Sigmoid colon (tissue), 7 donors: ENCODE data around the gene LEKR1. TPM values are rescaled to one million over a fixed set of nuclear protein-coding genes. Genes with fewer than 3 reads are reported as not detected.

Experiments used
- DNase-seq: peaks from one replicate; pipeline ENCODE4 v3.0.0-alpha.2; 2019
- H3K27ac ChIP-seq, 4 donors: fragments of 200-600 bp; sonication (generic); one replicate each; pipeline ENCODE4 v1.5.1; 2016 to 2019; ENCODE audit warnings: mild to moderate bottlenecking in 1 of 4
- H3K27me3 ChIP-seq, 3 donors: fragments of 200-600 bp; sonication (generic); one replicate each; pipeline ENCODE4 v1.5.1; 2019; ENCODE audit warnings: mild to moderate bottlenecking in 1 of 3
- H3K36me3 ChIP-seq, 4 donors: fragments of 200-600 bp; sonication (generic); one replicate each; pipeline ENCODE4 v1.5.1; 2016 to 2019
- H3K4me1 ChIP-seq, 4 donors: fragments of 200-600 bp; sonication (generic); one replicate each; pipeline ENCODE4 v1.5.1; 2017 to 2019
- H3K4me3 ChIP-seq, 4 donors: fragments of 200-600 bp; sonication (generic); one replicate each; pipeline ENCODE4 v1.5.1; 2017 to 2019; ENCODE audit warnings: mild to moderate bottlenecking in 2 of 4, moderate library complexity in 1 of 4
- H3K9me3 ChIP-seq, 4 donors: fragments of 200-600 bp in 3 of 4; sonication (generic) in 3 of 4; one replicate each; pipeline versions ENCODE4 v1.5.1 to v1.6.1; 2013 to 2019
- EP300 ChIP-seq, 4 donors: sonication (generic); formaldehyde crosslinking; IDR thresholded peaks; one replicate each; pipeline ENCODE4 v1.6.1; 2017; ENCODE audit warnings: antibody characterized with exemption in 4 of 4
- POLR2A ChIP-seq, 2 donors: fragments of 450-650 bp; IDR thresholded peaks; one replicate each; pipeline ENCODE4 v1.6.1; 2016; ENCODE audit warnings: antibody characterized with exemption in 2 of 2, mild to moderate bottlenecking in 2 of 2, moderate library complexity in 2 of 2
- POLR2AphosphoS5 ChIP-seq, 4 donors: sonication (generic); formaldehyde crosslinking; IDR thresholded peaks; one replicate each; pipeline ENCODE4 v1.6.1; 2017; ENCODE audit warnings: antibody characterized with exemption in 4 of 4
- whole genome bisulfite sequencing, 2 donors: extraction: QIAGEN DNeasy Blood & Tissue Kit; methylation state at CpG; one replicate each; pipeline ENCODE4 v1.1.7; 2013; 5-methylcytosine and 5-hydroxymethylcytosine counted together
- intact Hi-C: fragments of 100-400 bp; cut with DNase I; formaldehyde crosslinking; loops from one replicate; pipeline ENCODE4 v1.15.1; 2023
- polyA plus RNA-seq, 3 donors: library from polyadenylated mRNA; stranded (reverse); fragments of 200-250 nt; gene quantifications; one replicate each; pipeline ENCODE4 v1.2.3, GENCODE V29; 2013
- total RNA-seq, 4 donors: library from RNA; depleted of rRNA; stranded (reverse); fragments of >200 nt; gene quantifications; one replicate each; pipeline ENCODE4 v1.1.0, GENCODE V29; 2016
- TF ChIP-seq, protein P1 (sequence below), 4 experiments: fragments of 450-650 bp in 3 of 4; fragments of 200-600 bp in 1 of 4; IDR thresholded peaks; one replicate each; pipeline ENCODE4 v1.5.1; 2016 to 2019; ENCODE audit warnings: antibody characterized with exemption in 4 of 4, mild to moderate bottlenecking in 3 of 4, moderate library complexity in 2 of 4
- donor health status: healthy with polysubstance abuse.
- donor health status: Bipolar disorder and iron deficiency.
- donor health status: healthy.

Gene LEKR1
- total and polyA plus RNA-seq, 7 donors = 0.36 to 1.7 (median 0.70) TPM; not detected in 1

DNA sequence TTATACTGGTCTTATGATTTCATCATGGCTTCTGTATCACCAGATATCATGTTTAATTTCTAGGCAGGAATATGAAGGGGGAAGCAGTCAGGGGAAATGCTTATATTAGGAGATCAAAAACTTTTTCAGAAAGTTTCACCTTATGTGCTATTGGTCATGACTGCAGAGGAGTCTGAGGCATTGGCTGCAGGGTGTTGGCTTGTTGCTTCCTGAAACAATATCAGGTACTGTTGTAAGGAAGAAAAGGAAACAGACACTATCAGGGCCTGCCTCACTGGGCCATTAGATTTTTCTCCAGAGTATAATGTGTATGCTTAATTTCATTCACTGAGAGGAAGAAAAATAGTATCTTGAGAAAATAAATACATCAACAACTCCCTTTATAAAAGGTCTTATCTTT, 34.7 kb downstream of the LEKR1 start:
- H3K27ac ChIP-seq = no peak overlapping the region
- H3K36me3 ChIP-seq = no peaks in the 10 kb centered on the region
- TF ChIP-seq EP300 (IDR thresholded peaks at IDR 0.05) (no peak), POLR2A (IDR thresholded peaks at IDR 0.05) (no peak)
- TF ChIP-seq, protein P1, sequence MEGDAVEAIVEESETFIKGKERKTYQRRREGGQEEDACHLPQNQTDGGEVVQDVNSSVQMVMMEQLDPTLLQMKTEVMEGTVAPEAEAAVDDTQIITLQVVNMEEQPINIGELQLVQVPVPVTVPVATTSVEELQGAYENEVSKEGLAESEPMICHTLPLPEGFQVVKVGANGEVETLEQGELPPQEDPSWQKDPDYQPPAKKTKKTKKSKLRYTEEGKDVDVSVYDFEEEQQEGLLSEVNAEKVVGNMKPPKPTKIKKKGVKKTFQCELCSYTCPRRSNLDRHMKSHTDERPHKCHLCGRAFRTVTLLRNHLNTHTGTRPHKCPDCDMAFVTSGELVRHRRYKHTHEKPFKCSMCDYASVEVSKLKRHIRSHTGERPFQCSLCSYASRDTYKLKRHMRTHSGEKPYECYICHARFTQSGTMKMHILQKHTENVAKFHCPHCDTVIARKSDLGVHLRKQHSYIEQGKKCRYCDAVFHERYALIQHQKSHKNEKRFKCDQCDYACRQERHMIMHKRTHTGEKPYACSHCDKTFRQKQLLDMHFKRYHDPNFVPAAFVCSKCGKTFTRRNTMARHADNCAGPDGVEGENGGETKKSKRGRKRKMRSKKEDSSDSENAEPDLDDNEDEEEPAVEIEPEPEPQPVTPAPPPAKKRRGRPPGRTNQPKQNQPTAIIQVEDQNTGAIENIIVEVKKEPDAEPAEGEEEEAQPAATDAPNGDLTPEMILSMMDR (IDR thresholded peaks at IDR 0.05) = no peak
- H3K4me3 ChIP-seq = no peak overlapping the region
- H3K4me1 ChIP-seq = no peaks in the 10 kb centered on the region
- no peak for DNase-seq
- no peaks in the 10 kb centered on the region for H3K27me3 ChIP-seq
- intact Hi-C loops = no loop called here
- no peaks in the 10 kb centered on the region for H3K9me3 ChIP-seq

DNA sequence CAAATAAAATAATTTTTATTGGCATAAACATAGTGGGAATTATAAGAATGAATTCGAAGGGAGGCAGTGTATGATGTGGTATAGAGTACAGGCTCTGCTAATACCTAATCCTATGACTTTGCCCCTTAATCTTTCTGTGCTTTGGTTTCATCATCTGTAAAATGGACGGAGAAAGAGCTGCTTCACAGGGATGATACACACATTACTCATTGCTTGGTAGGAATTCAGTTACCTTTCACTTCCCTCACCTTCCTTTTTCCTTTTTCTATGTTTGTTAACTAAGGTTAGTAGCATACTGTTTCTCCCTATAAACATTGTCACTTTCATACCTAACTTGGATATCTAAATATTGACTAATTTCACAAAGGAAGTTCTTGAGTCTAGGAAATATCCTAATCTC, 36.2 kb downstream of the LEKR1 start:
- Histone ChIP-seq H3K4me1 (no peaks in the 10 kb centered on the region), H3K27me3 (no peaks in the 10 kb centered on the region), H3K4me3 (no peak overlapping the region), H3K27ac (no peak overlapping the region), H3K9me3 (no peaks in the 10 kb centered on the region), H3K36me3 (no peaks in the 10 kb centered on the region)
- intact Hi-C loops = no loop called here
- TF ChIP-seq, protein P1 (IDR thresholded peaks at IDR 0.05) = no peak
- TF ChIP-seq EP300 (IDR thresholded peaks at IDR 0.05) = no peak
- TF ChIP-seq POLR2A (IDR thresholded peaks at IDR 0.05) = no peak
- TF ChIP-seq POLR2AphosphoS5 (IDR thresholded peaks at IDR 0.05) = no peak
- WGBS, 2 donors = 83 to 89% methylated on average over 2 of the region's 2 CpGs
- DNase-seq = no peak

DNA sequence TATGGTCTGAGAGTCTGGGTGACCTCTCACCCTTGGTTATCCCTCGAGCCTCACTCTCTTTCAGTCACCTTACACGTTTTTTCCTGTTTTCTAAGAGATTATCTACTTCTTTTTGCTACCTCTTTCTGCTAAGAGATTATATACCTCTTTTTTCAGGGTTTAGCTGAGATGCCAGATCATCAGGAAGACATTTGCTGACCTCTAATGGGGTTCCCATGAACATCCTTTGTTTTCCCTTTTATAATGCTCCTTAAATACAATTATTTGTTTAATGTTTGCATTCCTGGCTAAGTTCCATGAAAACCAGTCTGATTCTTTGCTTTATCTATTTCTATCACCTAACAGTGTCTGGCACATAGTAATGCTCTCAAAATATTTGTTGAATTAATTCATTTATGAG, 39.6 kb downstream of the LEKR1 start:
- 39 to 40% methylated on average over 2 of the region's 2 CpGs for WGBS, 2 donors
- Histone ChIP-seq H3K27ac (no peak overlapping the region), H3K36me3 (no peaks in the 10 kb centered on the region), H3K4me1 (no peaks in the 10 kb centered on the region), H3K4me3 (no peak overlapping the region), H3K9me3 (no peaks in the 10 kb centered on the region), H3K27me3 (no peaks in the 10 kb centered on the region)
- intact Hi-C loops = no loop called here
- DNase-seq = no peak
- TF ChIP-seq POLR2AphosphoS5 (IDR thresholded peaks at IDR 0.05) (no peak), EP300 (IDR thresholded peaks at IDR 0.05) (no peak), POLR2A (IDR thresholded peaks at IDR 0.05) (no peak)
- TF ChIP-seq, protein P1 (IDR thresholded peaks at IDR 0.05) = no peak

DNA sequence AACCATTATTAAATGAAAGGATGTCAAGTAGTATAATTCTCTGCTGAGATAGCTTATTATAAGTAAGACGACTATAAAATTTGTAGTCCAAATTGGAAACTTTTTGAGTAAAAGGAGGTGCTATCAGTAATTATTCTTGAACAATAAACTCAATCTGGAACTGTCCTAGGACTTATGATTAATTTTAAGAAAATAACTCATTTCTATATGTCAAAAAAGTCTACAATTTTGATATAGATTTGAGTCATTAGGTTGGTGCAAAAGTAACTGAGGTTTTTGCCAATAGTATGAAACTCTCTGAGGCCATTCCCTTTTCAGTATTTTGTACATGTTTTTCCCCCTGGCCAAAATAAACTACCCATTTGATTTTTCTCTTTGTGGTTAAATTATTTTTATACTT, 41.0 kb downstream of the LEKR1 start:
- H3K4me3 ChIP-seq = no peak overlapping the region
- TF ChIP-seq EP300 (IDR thresholded peaks at IDR 0.05) (no peak), POLR2AphosphoS5 (IDR thresholded peaks at IDR 0.05) (no peak), POLR2A (IDR thresholded peaks at IDR 0.05) (no peak)
- TF ChIP-seq, protein P1 (IDR thresholded peaks at IDR 0.05) = no peak
- H3K36me3 ChIP-seq = no peaks in the 10 kb centered on the region
- DNase-seq = no peak
- intact Hi-C loops = no loop called here
- no peaks in the 10 kb centered on the region for H3K27me3 ChIP-seq
- no peaks in the 10 kb centered on the region for H3K9me3 ChIP-seq
- 80 to 87% methylated on average over 1 of the region's 1 CpG for WGBS, 2 donors
- no peaks in the 10 kb centered on the region for H3K4me1 ChIP-seq
- H3K27ac ChIP-seq = no peak overlapping the region

DNA sequence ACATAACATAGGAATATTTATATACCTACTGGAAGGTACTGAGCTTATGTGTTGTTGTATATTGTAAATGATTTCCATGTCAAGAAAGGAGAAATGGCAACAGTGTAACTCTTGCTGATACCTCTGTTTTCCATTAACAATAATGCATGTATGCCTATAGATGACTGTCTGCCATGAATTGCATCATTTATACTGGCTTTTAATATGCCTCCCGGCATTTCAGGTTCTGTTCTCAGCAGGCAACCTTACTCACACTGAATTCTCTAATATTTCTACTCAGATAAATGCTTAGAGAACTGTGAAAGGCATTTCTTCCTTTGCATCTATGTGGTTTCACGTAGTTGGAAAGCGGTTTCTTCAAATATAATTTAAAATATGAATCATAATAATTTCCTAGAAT, 41.8 kb downstream of the LEKR1 start:
- intact Hi-C loops = no loop called here
- DNase-seq = no peak
- 90 to 92% methylated on average over 3 of the region's 3 CpGs for WGBS, 2 donors
- no peak overlapping the region for H3K27ac ChIP-seq
- TF ChIP-seq POLR2AphosphoS5 (IDR thresholded peaks at IDR 0.05) = no peak
- TF ChIP-seq, protein P1 (IDR thresholded peaks at IDR 0.05) = no peak
- TF ChIP-seq POLR2A (IDR thresholded peaks at IDR 0.05) = no peak
- TF ChIP-seq EP300 (IDR thresholded peaks at IDR 0.05) = no peak
- H3K36me3 ChIP-seq = no peaks in the 10 kb centered on the region
- no peaks in the 10 kb centered on the region for H3K27me3 ChIP-seq
- H3K4me3 ChIP-seq = no peak overlapping the region
- no peaks in the 10 kb centered on the region for H3K4me1 ChIP-seq
- H3K9me3 ChIP-seq = no peaks in the 10 kb centered on the region
